A549 (cell line): ENCODE measurements around the gene NAP1L1. TPM values are rescaled to one million over a fixed set of nuclear protein-coding genes. Genes with fewer than 3 reads are reported as not detected.

ENCODE experiments used
- ATAC-seq, 2 experiments: fragments of 200-7000 bp in 1 of 2; fragments of >200 bp in 1 of 2; cut with Nextera tagmentation in 1 of 2; cut with Tn5 transposase in 1 of 2; 3 replicates each; pipeline versions ENCODE4 v1.8.0 to v1.9.1; 2018 to 2020; ENCODE audit warnings: mild to moderate bottlenecking in 1 of 2, moderate library complexity in 1 of 2
- CTCF ChIA-PET: fragments of 300-600 bp; sonication (Branson Sonifier 250); formaldehyde crosslinking; extraction: SDS; loops from one replicate; lab custom pipeline; 2021; ENCODE audit warnings: antibody characterized with exemption, inconsistent platforms; lab: Yijun Ruan, JAX
- POLR2A ChIA-PET: fragments of 350-600 bp; formaldehyde crosslinking; extraction: SDS; loops from one replicate; lab custom pipeline; 2021; ENCODE audit warnings: antibody characterized with exemption, inconsistent platforms; lab: Yijun Ruan, JAX
- DNase-seq, 2 experiments: peaks; one replicate each; pipeline versions ENCODE4 v3.0.0 to v3.0.0-alpha.2; 2011 to 2016; ENCODE audit warnings: low read depth in 1 of 2, low spot score in 1 of 2
- FAIRE-seq: peaks from 2 replicates; lab custom pipeline; 2011; peaks lifted over from hg19 to GRCh38; lab: Jason Lieb, UNC
- H3K27ac ChIP-seq, 2 experiments: fragments of >200 bp; sonication (Bioruptor Twin); formaldehyde crosslinking; 3 replicates each; pipeline ENCODE4 v1.5.1; 2016 to 2017
- H3K4me1 ChIP-seq: fragments of >200 bp; sonication (Bioruptor Twin); formaldehyde crosslinking; 3 replicates; pipeline ENCODE4 v1.6.1; 2016
- H3K4me2 ChIP-seq: fragments of >200 bp; sonication (Bioruptor Twin); formaldehyde crosslinking; 3 replicates; pipeline ENCODE4 v1.6.1; 2016
- H3K4me3 ChIP-seq: fragments of >200 bp; sonication (Bioruptor Twin); formaldehyde crosslinking; 3 replicates; pipeline ENCODE4 v1.5.1; 2016
- H3K9me3 ChIP-seq: fragments of >200 bp; sonication (Bioruptor Twin); formaldehyde crosslinking; 3 replicates; pipeline ENCODE4 v1.6.1; 2016
- ATOH8 ChIP-seq: fragments of 250-450 bp; sonication (Bioruptor Pico); IDR thresholded peaks from 2 replicates; pipeline ENCODE4 v1.5.0; 2020; ENCODE audit warnings: low read depth, mild to moderate bottlenecking, moderate library complexity
- BHLHE40 ChIP-seq: IDR thresholded peaks from 2 replicates; pipeline ENCODE4 v1.6.1; 2012; ENCODE audit warnings: low read depth, low read length, inconsistent platforms
- CBX2 ChIP-seq: fragments of 200-600 bp; sonication (generic); IDR thresholded peaks from 2 replicates; pipeline ENCODE4 v1.6.1; 2016; ENCODE audit warnings: low read depth, mild to moderate bottlenecking, borderline replicate concordance
- CBX8 ChIP-seq: fragments of 200-600 bp; sonication (generic); IDR thresholded peaks from 2 replicates; pipeline ENCODE4 v1.6.1; 2016
- CEBPB ChIP-seq, 2 experiments: fragments of >200 bp in 1 of 2; sonication (Bioruptor Twin) in 1 of 2; formaldehyde crosslinking in 1 of 2; IDR thresholded peaks; 2 replicates each; pipeline ENCODE4 v1.6.1; 2012 to 2016
- CHD4 ChIP-seq: fragments of 200-600 bp; sonication (generic); IDR thresholded peaks from 2 replicates; pipeline ENCODE4 v1.6.1; 2016; ENCODE audit warnings: antibody characterized with exemption, mild to moderate bottlenecking, borderline replicate concordance
- EHMT2 ChIP-seq: fragments of 200-600 bp; sonication (generic); IDR thresholded peaks from 2 replicates; pipeline ENCODE4 v1.6.1; 2016; ENCODE audit warnings: antibody characterized with exemption, low read depth, mild to moderate bottlenecking, moderate library complexity
- ELK1 ChIP-seq: fragments of 150-350 bp; IDR thresholded peaks from 2 replicates; pipeline ENCODE4 v1.6.1; 2014; ENCODE audit warnings: low read depth, mild to moderate bottlenecking, low read length
- ESRRA ChIP-seq: fragments of 150-350 bp; IDR thresholded peaks from 2 replicates; pipeline ENCODE4 v1.6.1; 2014; ENCODE audit warnings: mild to moderate bottlenecking, low read length, borderline replicate concordance
- FOSB ChIP-seq: fragments of 250-450 bp; sonication (Bioruptor Pico); IDR thresholded peaks from 2 replicates; pipeline ENCODE4 v1.5.0; 2020; ENCODE audit warnings: mild to moderate bottlenecking, moderate library complexity
- HDAC2 ChIP-seq: fragments of 200-600 bp; sonication (generic); IDR thresholded peaks from 2 replicates; pipeline ENCODE4 v1.6.1; 2016
- HES2 ChIP-seq: fragments of >200 bp; sonication (Bioruptor Twin); formaldehyde crosslinking; IDR thresholded peaks from 2 replicates; pipeline ENCODE4 v1.6.1; 2016
- HMGXB4 ChIP-seq: fragments of 250-450 bp; sonication (Bioruptor Pico); IDR thresholded peaks from 2 replicates; pipeline ENCODE4 v1.5.0; 2021; ENCODE audit warnings: mild to moderate bottlenecking, moderate library complexity, borderline replicate concordance
- HOXA7 ChIP-seq: fragments of 250-450 bp; sonication (Bioruptor Pico); IDR thresholded peaks from 2 replicates; pipeline ENCODE4 v1.5.0; 2020; ENCODE audit warnings: mild to moderate bottlenecking, moderate library complexity
- HOXB13 ChIP-seq: fragments of 250-450 bp; sonication (Bioruptor Pico); IDR thresholded peaks from 2 replicates; pipeline ENCODE4 v1.5.0; 2020; ENCODE audit warnings: low read depth, mild to moderate bottlenecking, moderate library complexity
- KDM1A ChIP-seq: fragments of 200-600 bp; sonication (generic); IDR thresholded peaks from 2 replicates; pipeline ENCODE4 v1.6.1; 2016; ENCODE audit warnings: low read depth, mild to moderate bottlenecking
- MAX ChIP-seq: IDR thresholded peaks from 2 replicates; pipeline ENCODE4 v1.6.1; 2012
- NPAS2 ChIP-seq: fragments of 250-450 bp; sonication (Bioruptor Pico); IDR thresholded peaks from 2 replicates; pipeline ENCODE4 v1.8.0; 2022; ENCODE audit warnings: mild to moderate bottlenecking, moderate library complexity, borderline replicate concordance
- NR3C1 ChIP-seq: fragments of >200 bp; sonication (Bioruptor Twin); formaldehyde crosslinking; IDR thresholded peaks from 3 replicates; pipeline ENCODE4 v1.6.1; 2017
- PBX3 ChIP-seq: IDR thresholded peaks from 2 replicates; pipeline ENCODE4 v1.6.1; 2012
- PHF8 ChIP-seq: fragments of 200-600 bp; sonication (generic); IDR thresholded peaks from 2 replicates; pipeline ENCODE4 v1.6.1; 2016; ENCODE audit warnings: low read depth, mild to moderate bottlenecking, antibody characterized with exemption, moderate library complexity, borderline replicate concordance
- POLR2A ChIP-seq: IDR thresholded peaks from 2 replicates; pipeline ENCODE4 v1.6.1; 2012; ENCODE audit warnings: mild to moderate bottlenecking, low read length
- POLR2AphosphoS2 ChIP-seq: conservative IDR thresholded peaks from 2 replicates; pipeline ENCODE4 v1.6.1; 2012; ENCODE audit warnings: low read length, improper control_type of control experiment, inconsistent platforms
- RARB ChIP-seq: fragments of 250-450 bp; sonication (Bioruptor Pico); IDR thresholded peaks from 2 replicates; pipeline ENCODE4 v1.8.0; 2021; ENCODE audit warnings: mild to moderate bottlenecking, moderate library complexity
- REST ChIP-seq: fragments of 200-600 bp; sonication (generic); IDR thresholded peaks from 2 replicates; pipeline ENCODE4 v1.6.1; 2016; ENCODE audit warnings: antibody characterized with exemption, mild to moderate bottlenecking, moderate library complexity
- RFX5 ChIP-seq: fragments of 450-650 bp; IDR thresholded peaks from 2 replicates; pipeline ENCODE4 v1.7.1; 2014; ENCODE audit warnings: antibody characterized with exemption, mild to moderate bottlenecking, moderate library complexity
- RNF2 ChIP-seq: fragments of 200-600 bp; sonication (generic); IDR thresholded peaks from 2 replicates; pipeline ENCODE4 v1.6.1; 2016; ENCODE audit warnings: low read depth, mild to moderate bottlenecking, antibody characterized with exemption, moderate library complexity, borderline replicate concordance
- SREBF2 ChIP-seq: fragments of 450-650 bp; IDR thresholded peaks from 2 replicates; pipeline ENCODE4 v1.6.1; 2014; ENCODE audit warnings: mild to moderate bottlenecking, moderate library complexity
- TFCP2L1 ChIP-seq: fragments of 250-450 bp; sonication (Bioruptor Pico); IDR thresholded peaks from 2 replicates; pipeline ENCODE4 v1.5.0; 2021; ENCODE audit warnings: mild to moderate bottlenecking
- USF2 ChIP-seq: fragments of 450-650 bp; IDR thresholded peaks from 2 replicates; pipeline ENCODE4 v1.6.1; 2014; ENCODE audit warnings: antibody characterized with exemption
- ZFP36 ChIP-seq: fragments of 450-650 bp; IDR thresholded peaks from 2 replicates; pipeline ENCODE4 v1.6.1; 2014; ENCODE audit warnings: borderline replicate concordance; ENCODE audit not compliant: partially characterized antibody
- ZNF302 ChIP-seq: fragments of 250-450 bp; sonication (Bioruptor Pico); IDR thresholded peaks from 2 replicates; pipeline ENCODE4 v1.9.0; 2021; ENCODE audit warnings: inconsistent platforms, mild to moderate bottlenecking, moderate library complexity
- WGBS: methylation state at CpG from one replicate; pipeline ENCODE4 v1.1.6; 2017; ENCODE audit errors: missing lambda C conversion rate; 5-methylcytosine and 5-hydroxymethylcytosine counted together
- polyA plus RNA-seq, 4 experiments: library from polyadenylated mRNA; depleted of rRNA in 3 of 4; stranded (reverse); fragments of >200 nt; fragmentation: RNase III in 1 of 4; extraction: RNeasy Plus Mini Kit Qiagen cat#74134 plus additional on column Dnase treatment in 1 of 4; gene quantifications; 2 replicates in 3 of 4; 3 replicates in 1 of 4; pipeline ENCODE4 v1.2.3, GENCODE V29; 2011 to 2017

Gene NAP1L1
- polyA plus RNA-seq, 2 of the 4 experiments (the other 2 are of a cell fraction), result 709 to 943 TPM

GRCh38 chr12:76020281-76020680 lies 64.2 kb downstream of the NAP1L1 start:
- no peak overlapping the region; the same call in 2 of the 3 replicates for H3K4me3 ChIP-seq
- peak; percentile 39 to 84 for DNase-seq
- H3K27ac ChIP-seq, result peak overlapping the region; percentile 91 to 92
- ChIA-PET CTCF (interaction anchor here (0.7 to 3.4 kb wide), 4 partner anchors 11 to 308 kb away, joined by 3 to 12 read pairs (median 3); partner anchors contain the start of gene PHLDA1), POLR2A (interaction anchor here (0.5 to 3.8 kb wide), 7 partner anchors 11 to 494 kb away, joined by 3 to 45 read pairs (median 5); partner anchors contain the start of gene PHLDA1)
- no peak for FAIRE-seq
- ATAC-seq, result peak; percentile 50 to 57
- H3K9me3 ChIP-seq, result no peaks in the 10 kb centered on the region
- peak overlapping the region; percentile 58 for H3K4me2 ChIP-seq
- peaks cover 61% of the 10 kb centered on the region for H3K4me1 ChIP-seq
- WGBS, result 14% methylated on average over 5 of the region's 5 CpGs
- TF ChIP-seq RARB (CRISPR knock-in tag) (no peak), CHD4 (no peak), RNF2 (no peak), NPAS2 (no peak), EHMT2 (no peak), PBX3 (no peak), KDM1A (no peak), ZFP36 (no peak), CBX8 (no peak), HDAC2 (no peak), POLR2A (no peak), CEBPB (IDR thresholded peaks at IDR 0.05) (peak in 1 of 2 experiments; percentile 50; a peak in 2 of 4 replicates), USF2 (no peak), RFX5 (no peak), ELK1 (no peak), POLR2AphosphoS2 (no peak), HOXA7 (CRISPR knock-in tag) (0 out of 2 replicates have a peak, but pooled peaks have one; percentile 10), SREBF2 (no peak), PHF8 (no peak), ATOH8 (CRISPR knock-in tag) (peak; percentile 86; the same call in 1 of the 2 replicates), ESRRA (no peak), TFCP2L1 (peak; percentile 34; the same call in 1 of the 2 replicates), HOXB13 (CRISPR knock-in tag) (peak; percentile 94), BHLHE40 (no peak), FOSB (CRISPR knock-in tag) (peak; percentile 83), CBX2 (no peak), HES2 (no peak), REST (no peak), NR3C1 (no peak), HMGXB4 (CRISPR knock-in tag) (no peak), MAX (peak; percentile 70; the same call in 1 of the 2 replicates), ZNF302 (CRISPR knock-in tag) (no peak)
